ENCODE results near the gene ADARB2.

DNA sequence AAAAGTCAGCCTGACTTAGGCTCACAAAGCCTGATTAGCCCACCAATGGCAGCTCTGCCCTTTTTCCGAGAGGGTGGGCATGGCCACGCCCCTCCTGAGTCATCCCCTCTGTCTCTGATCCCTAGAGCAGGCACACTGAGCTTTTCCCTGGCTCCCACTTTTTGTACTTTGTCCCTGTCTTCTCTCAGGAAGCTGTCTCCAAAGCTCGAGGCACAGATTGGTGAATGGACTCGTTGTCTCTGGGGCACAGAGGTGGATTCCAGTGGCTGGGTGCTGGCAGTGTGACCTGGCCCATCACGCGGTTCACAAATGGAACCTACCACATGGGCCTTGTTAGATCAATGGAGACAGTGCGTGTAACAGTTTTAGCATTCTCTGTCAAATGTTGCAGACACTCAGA is 367.7 kb downstream of the ADARB2 start:
- no peak for TF ChIP-seq POLR2A (IDR thresholded peaks at IDR 0.05; ENCODE audit: low read depth, low read length)
- no peak for TF ChIP-seq TAF1 (IDR thresholded peaks at IDR 0.05; ENCODE audit: low read depth, low read length)
- no peak for TF ChIP-seq POLR2AphosphoS5 (IDR thresholded peaks at IDR 0.05; ENCODE audit: low read depth, low read length)
